Ishikawa (cell line): ENCODE measurements around the gene SH2D2A.

Experiments
- CEBPB ChIP-seq: IDR thresholded peaks from 2 replicates; pipeline ENCODE4 v1.6.1; 2012
- CREB1 ChIP-seq: IDR thresholded peaks from 2 replicates; pipeline ENCODE4 v1.6.1; 2012; ENCODE audit warnings: low read depth
- EGR1 ChIP-seq: IDR thresholded peaks from 2 replicates; pipeline ENCODE4 v1.6.1; 2012
- EP300 ChIP-seq: IDR thresholded peaks from 2 replicates; pipeline ENCODE4 v1.6.1; 2012; ENCODE audit warnings: borderline replicate concordance
- FOXM1 ChIP-seq: IDR thresholded peaks from 2 replicates; pipeline ENCODE4 v1.6.1; 2012; ENCODE audit warnings: low read depth, borderline replicate concordance
- MAX ChIP-seq: IDR thresholded peaks from 2 replicates; pipeline ENCODE4 v1.6.1; 2012
- NFIC ChIP-seq: IDR thresholded peaks from 2 replicates; pipeline ENCODE4 v1.6.1; 2012
- RAD21 ChIP-seq: IDR thresholded peaks from 2 replicates; pipeline ENCODE4 v1.6.1; 2012; ENCODE audit warnings: low read depth
- REST ChIP-seq: IDR thresholded peaks from 2 replicates; pipeline ENCODE4 v1.6.1; 2012; ENCODE audit warnings: low read depth, mild to moderate bottlenecking
- TAF1 ChIP-seq: IDR thresholded peaks from 2 replicates; pipeline ENCODE4 v1.6.1; 2012; ENCODE audit warnings: low read depth, mild to moderate bottlenecking
- TCF12 ChIP-seq: IDR thresholded peaks from 2 replicates; pipeline ENCODE4 v1.6.1; 2012; ENCODE audit warnings: low read depth
- TEAD4 ChIP-seq: IDR thresholded peaks from 2 replicates; pipeline ENCODE4 v1.6.1; 2012
- USF1 ChIP-seq: IDR thresholded peaks from 2 replicates; pipeline ENCODE4 v1.6.1; 2012
- YY1 ChIP-seq: IDR thresholded peaks from 2 replicates; pipeline ENCODE4 v1.6.1; 2012; ENCODE audit warnings: low read depth
- ZBTB7A ChIP-seq: IDR thresholded peaks from 2 replicates; pipeline ENCODE4 v1.6.1; 2012; ENCODE audit warnings: low read depth

The SH2D2A gene

GRCh38 chr1:156766298-156767100 lies 50.1 kb downstream of the SH2D2A start:
- TF ChIP-seq TCF12 (no peak), MAX (no peak), TAF1 (no peak), CEBPB (no peak), EP300 (no peak), FOXM1 (no peak), USF1 (no peak), RAD21 (no peak), YY1 (no peak), EGR1 (no peak), TEAD4 (no peak), NFIC (no peak), REST (no peak), ZBTB7A (no peak), CREB1 (no peak)

DNA sequence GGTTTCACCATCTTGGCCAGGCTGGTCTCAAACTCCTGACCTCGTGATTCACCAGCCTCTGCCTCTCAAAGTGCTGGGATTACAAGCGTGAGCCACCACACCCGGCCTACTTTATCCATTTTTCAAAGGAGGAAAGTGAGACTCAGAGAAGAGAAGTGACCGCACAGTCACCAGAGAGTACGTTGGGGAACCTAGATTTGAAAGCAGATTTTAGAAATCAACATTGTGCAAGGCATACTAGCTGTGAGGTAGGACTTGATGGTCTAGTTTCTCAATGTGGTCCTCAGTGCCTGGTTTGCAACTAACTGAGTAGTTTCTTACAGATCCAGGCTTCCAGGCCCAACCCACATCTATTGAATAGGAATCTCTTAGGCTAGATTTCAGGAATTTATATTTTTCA lies 51.0 kb downstream of the SH2D2A start:
- TF ChIP-seq CREB1 (no peak), ZBTB7A (no peak), NFIC (no peak), EP300 (no peak), YY1 (no peak), TCF12 (no peak), TAF1 (no peak)

GRCh38 chr1:156760796-156761104 lies 55.9 kb downstream of the SH2D2A start:
- TF ChIP-seq NFIC: no peak
- TF ChIP-seq MAX: no peak
- no peak for TF ChIP-seq RAD21
- TF ChIP-seq CEBPB: no peak
- no peak for TF ChIP-seq REST
- no peak for TF ChIP-seq TEAD4
- no peak for TF ChIP-seq EP300
- TF ChIP-seq TCF12: no peak
- no peak for TF ChIP-seq EGR1
- no peak for TF ChIP-seq FOXM1
- TF ChIP-seq USF1: no peak
- no peak for TF ChIP-seq ZBTB7A

- TF ChIP-seq TEAD4 (no peak), RAD21 (no peak), EP300 (no peak), FOXM1 (no peak), USF1 (no peak), YY1 (no peak), CEBPB (no peak), CREB1 (no peak), ZBTB7A (no peak), EGR1 (no peak), TCF12 (no peak), REST (no peak), MAX (no peak), TAF1 (no peak), NFIC (no peak)
Measured at GRCh38 chr1:156760092-156760795, 56.4 kb downstream of the SH2D2A start.
